ENCODE results near the gene AURKAIP1. TPM values are rescaled to one million over a fixed set of nuclear protein-coding genes. Genes with fewer than 3 reads are reported as not detected.

Gene AURKAIP1
- total RNA-seq, 2 experiments from 2014 or later, result 89.5 to 117 TPM

DNA sequence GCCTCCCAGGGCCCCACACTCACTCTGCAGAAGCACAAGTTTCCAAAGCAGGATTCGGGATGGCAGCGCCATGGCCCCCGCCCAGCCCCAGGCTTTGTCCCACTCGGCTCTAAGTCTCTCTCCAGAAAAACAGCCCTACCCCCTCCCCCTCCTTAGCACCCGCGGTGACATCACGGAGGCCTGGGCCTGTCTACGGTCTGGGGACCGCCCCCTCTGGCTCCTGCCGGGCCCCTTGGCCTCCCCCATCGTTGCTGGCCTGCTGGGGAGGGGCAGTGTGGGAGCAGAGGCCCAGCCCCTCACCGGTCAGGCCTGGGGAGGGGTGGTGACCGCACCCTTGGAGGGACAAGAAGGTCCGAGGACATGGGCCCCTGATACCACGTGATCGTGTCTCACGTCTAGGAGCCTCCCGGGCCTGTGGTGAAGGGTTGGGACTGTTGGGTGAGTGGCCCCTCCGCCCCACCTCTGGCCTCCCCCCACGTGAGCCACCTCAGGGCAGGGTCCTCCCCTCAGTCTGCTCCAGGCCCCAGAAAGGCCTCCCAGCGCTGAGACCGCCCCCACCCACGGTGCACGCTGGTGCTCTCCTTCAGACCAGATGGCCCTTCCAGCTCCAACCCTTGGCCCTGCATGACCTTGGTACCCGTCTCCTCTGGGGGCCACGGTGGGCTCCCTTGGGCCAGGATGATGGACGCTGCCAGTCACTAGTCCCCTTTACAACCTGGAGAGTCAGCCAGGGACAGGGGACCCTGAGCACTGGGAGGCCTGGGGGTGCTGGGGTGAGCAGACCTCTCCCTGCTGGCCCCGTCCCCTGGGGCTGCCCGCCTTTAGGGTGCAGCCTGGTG, 16.4 kb downstream of the AURKAIP1 start, which contains the start of gene MXRA8:
Gene MXRA8, minus strand, starts transcription at position 123 of the 839 bp plus-strand sequence. Its CDS starts 51 bp downstream, at position 72.
- intact Hi-C loops (cut with DNase I, micrococcal nuclease), result no loop called here
- peaks cover 10% of the 10 kb centered on the region for H3K27me3 Mint-ChIP-seq
- ATAC-seq, result peak; percentile 48
- POLR2A ChIA-PET, result interaction anchor here (0.5 kb wide), 1 partner anchor 38 kb away, joined by 3 read pairs; no protein-coding TSS in a partner anchor
- DNase-seq, result peak; percentile 59
- H3K9me3 Mint-ChIP-seq (ENCODE audit: low read depth), result no peaks in the 10 kb centered on the region
- H3K27ac Mint-ChIP-seq, result no peak within 1 kb of the TSS
- CTCF ChIA-PET, result interaction anchor here (0.6 kb wide), 1 partner anchor 17 kb away, joined by 3 read pairs; the partner anchor contains the start of gene AURKAIP1
- no peaks in the 10 kb centered on the region for H3K36me3 Mint-ChIP-seq (ENCODE audit: low read depth)
- H3K4me1 Mint-ChIP-seq, result peaks cover 12% of the 10 kb centered on the region
- no peak within 1 kb of the TSS for H3K4me3 Mint-ChIP-seq

DNA sequence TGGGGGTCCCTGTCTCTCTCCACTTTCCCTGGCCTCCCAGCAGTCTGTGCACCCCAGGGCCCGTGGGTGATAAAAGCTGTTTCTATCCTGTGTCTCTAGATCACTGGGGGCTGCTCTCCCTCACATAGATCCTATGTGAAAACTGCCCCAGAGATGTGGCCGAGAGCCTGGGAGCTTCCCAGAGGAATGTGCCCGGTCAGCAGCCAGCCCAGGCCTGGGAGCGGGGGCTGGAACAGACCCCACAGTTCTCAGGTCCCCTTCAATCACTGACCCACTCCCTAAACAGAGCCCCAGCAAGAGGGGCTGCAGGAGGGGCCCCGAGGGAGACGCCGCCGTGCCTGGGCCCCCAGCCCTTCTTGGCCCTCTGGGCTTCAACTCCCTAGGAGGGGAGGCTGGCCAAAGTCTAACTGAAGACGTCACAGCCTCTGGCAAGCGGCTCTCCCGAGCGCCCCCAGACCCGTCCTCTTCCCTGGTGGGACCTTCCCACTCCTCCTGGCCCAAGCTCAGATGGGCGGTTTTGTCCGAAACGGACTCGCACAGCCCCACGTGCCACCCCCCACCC, 17.1 kb downstream of the AURKAIP1 start:
- CTCF ChIA-PET, result interaction anchor here (0.6 kb wide), 1 partner anchor 431 kb away, joined by 4 read pairs; no protein-coding TSS in a partner anchor
- Mint-ChIP-seq H3K4me3 (no peak overlapping the region), H3K36me3 (ENCODE audit: low read depth) (no peaks in the 10 kb centered on the region), H3K27me3 (peaks cover 10% of the 10 kb centered on the region), H3K9me3 (ENCODE audit: low read depth) (no peaks in the 10 kb centered on the region), H3K4me1 (peaks cover 12% of the 10 kb centered on the region), H3K27ac (no peak overlapping the region)
- POLR2A ChIA-PET, result no interaction called here
- ATAC-seq (no peak), DNase-seq (no peak)
- intact Hi-C loops (cut with DNase I, micrococcal nuclease), result no loop called here

GRCh38 chr1:1356796-1357401, 18.1 kb downstream of the AURKAIP1 start:
- Mint-ChIP-seq H3K27me3 (peaks cover 18% of the 10 kb centered on the region), H3K4me3 (no peak overlapping the region), H3K9me3 (ENCODE audit: low read depth) (no peaks in the 10 kb centered on the region), H3K36me3 (ENCODE audit: low read depth) (no peaks in the 10 kb centered on the region), H3K4me1 (peaks cover 15% of the 10 kb centered on the region), H3K27ac (no peak overlapping the region)
- POLR2A ChIA-PET, result interaction anchor here (0.6 kb wide), 1 partner anchor 42 kb away, joined by 3 read pairs; the partner anchor contains the start of gene CCNL2
- CTCF ChIA-PET, result no interaction called here
- ATAC-seq (no peak), DNase-seq (no peak)
- intact Hi-C loops (cut with DNase I, micrococcal nuclease), result no loop called here

GRCh38 chr1:1356166-1356795, 18.7 kb downstream of the AURKAIP1 start:
- H3K27me3 Mint-ChIP-seq, result peaks cover 18% of the 10 kb centered on the region
- H3K9me3 Mint-ChIP-seq (ENCODE audit: low read depth), result no peaks in the 10 kb centered on the region
- no peak for DNase-seq
- CTCF ChIA-PET, result no interaction called here
- intact Hi-C loops (cut with DNase I, micrococcal nuclease), result no loop called here
- no peaks in the 10 kb centered on the region for H3K36me3 Mint-ChIP-seq (ENCODE audit: low read depth)
- peaks cover 15% of the 10 kb centered on the region for H3K4me1 Mint-ChIP-seq
- no peak overlapping the region for H3K4me3 Mint-ChIP-seq
- POLR2A ChIA-PET, result no interaction called here
- no peak overlapping the region for H3K27ac Mint-ChIP-seq
- no peak for ATAC-seq

GRCh38 chr1:1355416-1355815, 19.6 kb downstream of the AURKAIP1 start:
- H3K9me3 Mint-ChIP-seq (ENCODE audit: low read depth), result no peaks in the 10 kb centered on the region
- H3K27me3 Mint-ChIP-seq, result peaks cover 14% of the 10 kb centered on the region
- peaks cover 15% of the 10 kb centered on the region for H3K4me1 Mint-ChIP-seq
- ChIA-PET POLR2A (no interaction called here), CTCF (no interaction called here)
- intact Hi-C loops (cut with DNase I, micrococcal nuclease), result no loop called here
- H3K27ac Mint-ChIP-seq, result no peak overlapping the region
- no peak overlapping the region for H3K4me3 Mint-ChIP-seq
- peak; percentile 11 for ATAC-seq
- peak; percentile 46 for DNase-seq
- H3K36me3 Mint-ChIP-seq (ENCODE audit: low read depth), result no peaks in the 10 kb centered on the region

- ATAC-seq (no peak), DNase-seq (no peak)
- ChIA-PET CTCF (no interaction called here), POLR2A (no interaction called here)
- Mint-ChIP-seq H3K4me3 (no peak overlapping the region), H3K9me3 (ENCODE audit: low read depth) (no peaks in the 10 kb centered on the region), H3K4me1 (peaks cover 13% of the 10 kb centered on the region), H3K27ac (no peak overlapping the region), H3K36me3 (ENCODE audit: low read depth) (no peaks in the 10 kb centered on the region), H3K27me3 (peaks cover 14% of the 10 kb centered on the region)
- intact Hi-C loops (cut with DNase I, micrococcal nuclease), result no loop called here
These were observed 20.4 kb downstream of the AURKAIP1 start for GRCh38 chr1:1354271-1355247.

- no peak overlapping the region for H3K27ac Mint-ChIP-seq
- POLR2A ChIA-PET, result no interaction called here
These were observed 21.4 kb downstream of the AURKAIP1 start for GRCh38 chr1:1353389-1354151.

GRCh38 chr1:1352786-1353388, 22.1 kb downstream of the AURKAIP1 start:
- Mint-ChIP-seq H3K36me3 (ENCODE audit: low read depth) (no peaks in the 10 kb centered on the region), H3K9me3 (ENCODE audit: low read depth) (no peaks in the 10 kb centered on the region), H3K27ac (no peak overlapping the region), H3K27me3 (peaks cover 14% of the 10 kb centered on the region), H3K4me3 (no peak overlapping the region), H3K4me1 (peaks cover 6% of the 10 kb centered on the region)
- intact Hi-C loops (cut with DNase I, micrococcal nuclease), result no loop called here
- POLR2A ChIA-PET, result no interaction called here
- CTCF ChIA-PET, result interaction anchor here (1.6 kb wide), 1 partner anchor 18 kb away, joined by 4 read pairs; no protein-coding TSS in a partner anchor
- no peak for ATAC-seq
- no peak for DNase-seq

More at GRCh38 chr1:1353389-1354151, 21.4 kb downstream of the AURKAIP1 start:
- no peak for ATAC-seq
- Mint-ChIP-seq H3K4me1 (peaks cover 6% of the 10 kb centered on the region), H3K36me3 (ENCODE audit: low read depth) (no peaks in the 10 kb centered on the region), H3K27me3 (peaks cover 14% of the 10 kb centered on the region), H3K9me3 (ENCODE audit: low read depth) (no peaks in the 10 kb centered on the region), H3K4me3 (no peak overlapping the region)
- intact Hi-C loops (cut with DNase I, micrococcal nuclease), result no loop called here
- DNase-seq, result no peak
- CTCF ChIA-PET, result interaction anchor here (0.8 kb wide), 1 partner anchor 232 kb away, joined by 3 read pairs; no protein-coding TSS in a partner anchor

GRCh38 chr1:1351511-1352427, 23.2 kb downstream of the AURKAIP1 start:
- H3K27me3 Mint-ChIP-seq, result peaks cover 11% of the 10 kb centered on the region
- no peak overlapping the region for H3K27ac Mint-ChIP-seq
- ChIA-PET CTCF (interaction anchor here (0.9 to 1.6 kb wide), 2 partner anchors 14 to 20 kb away, joined by 3 to 4 read pairs; no protein-coding TSS in a partner anchor), POLR2A (no interaction called here)
- H3K4me3 Mint-ChIP-seq, result peak overlapping the region; percentile 51
- intact Hi-C loops (cut with DNase I, micrococcal nuclease), result no loop called here
- H3K9me3 Mint-ChIP-seq (ENCODE audit: low read depth), result no peaks in the 10 kb centered on the region
- no peak for ATAC-seq
- no peaks in the 10 kb centered on the region for H3K36me3 Mint-ChIP-seq (ENCODE audit: low read depth)
- no peak for DNase-seq
- H3K4me1 Mint-ChIP-seq, result peaks cover 16% of the 10 kb centered on the region
